Activated CD4-positive, alpha-beta T cell treated with anti-CD3 and anti-CD28 coated beads, Interleukin-2, amount 50 U/mL, for 48 hours (primary cell): ENCODE data around the gene CCDC170.

Source experiments
- DNase-seq, 2 experiments: peaks; one replicate each; pipeline ENCODE4 v3.0.0-alpha.2; 2020

CCDC170 gene

DNA sequence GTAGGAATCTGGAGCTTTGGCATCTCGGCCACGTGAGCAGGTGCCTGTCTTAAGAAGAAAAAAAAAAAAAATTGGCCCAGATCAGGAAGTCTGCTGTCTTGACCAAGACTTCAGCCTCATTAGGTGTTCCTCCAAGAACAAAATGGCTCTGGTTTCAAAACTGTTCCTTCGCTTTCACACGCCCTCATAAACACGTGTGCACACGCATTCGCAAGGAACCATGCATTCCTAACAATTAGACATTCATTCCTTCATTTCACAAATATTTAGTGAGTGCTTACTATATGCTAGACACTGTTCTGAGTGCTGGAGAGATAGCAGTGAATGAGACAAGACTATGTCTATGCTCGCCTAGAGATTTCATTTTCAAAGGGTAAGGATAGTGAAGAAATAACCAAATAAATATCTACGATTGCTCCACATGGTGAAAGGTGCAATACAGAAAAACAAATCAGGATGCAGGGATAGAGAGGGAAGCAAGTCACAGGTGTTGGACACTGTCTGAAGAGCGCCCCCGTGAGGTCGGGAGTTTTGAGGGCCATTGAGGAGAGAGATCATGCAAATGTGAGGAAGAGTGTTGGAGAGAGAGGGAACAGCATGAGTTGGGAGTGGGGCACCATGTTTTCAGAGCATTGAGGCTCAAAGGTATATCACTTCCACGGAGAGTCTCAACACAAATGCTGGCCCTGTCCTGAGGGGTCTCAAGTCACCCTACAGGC is 53.3 kb downstream of the CCDC170 start:
- no peak for DNase-seq

DNA sequence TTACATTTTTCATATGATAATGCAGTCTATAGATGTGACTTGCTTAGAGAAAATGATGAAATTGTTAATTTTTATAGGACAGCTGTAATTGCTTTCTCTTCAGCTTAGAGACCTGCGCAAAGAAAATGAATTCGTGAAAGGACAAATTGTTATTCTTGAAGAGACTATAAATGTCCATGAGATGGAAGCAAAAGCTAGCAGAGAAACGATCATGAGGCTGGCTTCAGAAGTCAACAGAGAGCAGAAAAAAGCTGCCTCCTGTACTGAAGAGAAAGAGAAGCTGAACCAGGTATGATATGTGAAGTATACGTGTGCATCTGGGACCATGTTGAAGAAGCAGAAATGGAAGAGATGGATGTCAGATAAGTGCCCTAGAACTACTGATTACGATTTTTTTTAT is 54.4 kb downstream of the CCDC170 start:
- DNase-seq = no peak

DNA sequence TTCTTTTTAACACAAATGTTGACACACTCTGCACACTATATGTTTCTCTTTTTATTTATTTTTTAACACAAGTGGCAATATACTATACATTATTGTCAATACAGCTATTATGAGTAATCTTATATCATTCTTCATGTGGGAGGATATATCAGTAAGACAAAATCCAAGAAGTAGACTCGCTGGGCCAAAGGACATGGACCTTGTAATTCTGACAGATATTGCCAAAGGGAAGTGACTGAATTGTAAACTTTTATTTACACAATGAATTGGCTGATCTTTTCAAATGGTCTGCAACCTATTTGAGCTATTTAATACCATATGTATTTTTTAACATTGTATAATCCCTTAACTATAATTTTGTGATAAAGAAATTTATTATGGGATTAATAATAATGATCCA is 56.0 kb downstream of the CCDC170 start:
- no peak for DNase-seq

DNA sequence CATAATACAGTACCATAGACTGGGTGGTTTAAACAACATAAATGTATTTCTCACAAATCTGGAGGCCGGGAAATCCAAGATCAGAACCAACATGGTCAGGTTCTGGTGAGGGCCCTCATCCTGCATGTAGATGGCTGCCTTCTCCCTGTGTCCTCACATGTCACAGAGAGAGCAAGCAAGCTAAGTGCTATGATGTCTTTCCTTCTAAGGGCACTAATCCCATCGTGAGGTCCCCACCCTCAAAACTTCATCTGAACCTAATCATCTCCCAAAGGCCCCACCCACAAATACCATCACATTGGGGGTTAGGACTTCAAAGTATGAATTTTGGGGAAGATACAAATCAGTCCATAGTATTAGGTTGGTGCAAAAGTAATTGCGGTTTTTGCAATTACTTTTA is 56.8 kb downstream of the CCDC170 start:
- DNase-seq = no peak

DNA sequence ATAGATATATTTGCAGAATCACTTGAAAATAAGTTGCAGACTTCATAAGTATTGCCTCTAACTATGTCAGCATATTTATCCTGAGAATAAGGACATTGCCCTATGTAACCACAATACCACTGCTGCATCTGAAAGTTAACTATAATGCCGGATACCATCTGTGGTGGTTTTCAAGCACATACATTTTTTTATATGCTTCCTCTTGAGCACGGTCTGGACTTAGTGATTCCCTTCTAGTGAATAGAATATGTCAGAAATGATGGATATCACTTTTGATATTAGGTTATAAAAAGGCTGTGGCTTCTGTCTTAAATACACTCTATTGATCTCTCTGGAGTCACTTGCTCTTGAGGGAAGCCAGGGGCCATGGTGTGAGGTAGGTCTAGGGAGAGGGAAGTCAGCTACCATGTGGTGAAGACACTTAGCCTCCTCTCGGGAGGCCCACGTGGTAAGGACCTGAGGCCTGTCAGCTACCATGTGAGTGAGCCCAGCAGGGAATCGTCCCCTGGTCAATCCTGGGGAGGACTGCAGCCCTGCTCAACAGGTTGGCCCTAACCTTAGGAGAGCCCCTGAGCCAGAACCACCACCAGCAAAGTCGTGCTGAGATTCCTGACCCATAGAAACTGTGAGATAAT is 57.5 kb downstream of the CCDC170 start:
- no peak for DNase-seq

DNA sequence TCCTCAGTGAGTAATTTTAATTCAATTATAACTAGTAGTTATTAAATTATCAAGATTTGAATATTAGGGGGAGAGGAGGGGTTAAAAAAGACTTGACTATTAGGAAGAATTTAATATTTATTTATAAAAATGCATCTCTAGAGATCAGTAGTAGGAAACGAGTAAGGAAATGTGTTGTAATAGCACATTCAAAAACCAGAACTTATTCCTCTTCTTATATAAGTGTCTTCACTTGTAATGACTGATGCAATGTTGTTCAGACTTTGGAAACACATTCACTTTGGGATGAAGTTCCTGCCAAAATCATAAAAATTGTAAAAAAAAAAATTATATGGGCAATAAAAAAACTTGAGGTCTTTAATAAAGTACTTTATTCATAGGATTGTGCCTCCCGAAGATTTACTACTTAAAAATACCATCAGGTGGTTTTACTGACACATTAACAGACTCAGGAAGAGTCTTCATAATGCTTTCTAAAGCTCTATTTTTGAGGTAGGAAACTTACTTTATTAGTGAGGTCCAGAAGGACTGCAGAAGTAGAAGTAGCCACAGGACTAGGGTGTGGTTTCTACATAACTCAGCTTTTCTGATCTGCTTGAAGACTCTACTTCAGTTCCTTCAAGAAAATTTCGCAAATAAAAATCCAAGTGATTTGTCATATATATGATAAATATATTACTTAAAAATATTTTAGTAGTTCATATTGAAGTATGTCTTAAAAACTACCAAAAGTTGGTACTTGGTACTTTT is 59.8 kb downstream of the CCDC170 start:
- DNase-seq = no peak

DNA sequence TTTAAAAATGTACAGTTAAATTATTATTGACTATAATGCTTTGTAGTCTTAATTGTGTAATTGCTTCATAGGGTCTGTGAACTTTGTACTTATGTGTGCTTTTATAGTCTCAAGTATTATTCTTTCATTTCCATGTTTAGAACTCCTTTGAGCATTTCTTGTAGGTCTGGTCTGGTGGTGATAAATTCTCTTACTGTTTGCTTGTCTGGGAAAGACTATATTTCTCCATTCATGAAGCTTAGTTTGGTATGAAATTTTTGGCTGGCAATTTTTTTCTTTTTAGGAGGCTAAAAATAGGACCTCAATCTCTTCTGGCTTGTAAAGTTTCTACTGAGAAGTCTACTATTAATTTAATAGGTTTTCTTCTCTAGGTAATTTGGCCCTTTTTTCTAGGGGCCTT is 67.4 kb downstream of the CCDC170 start:
- DNase-seq = no peak

DNA sequence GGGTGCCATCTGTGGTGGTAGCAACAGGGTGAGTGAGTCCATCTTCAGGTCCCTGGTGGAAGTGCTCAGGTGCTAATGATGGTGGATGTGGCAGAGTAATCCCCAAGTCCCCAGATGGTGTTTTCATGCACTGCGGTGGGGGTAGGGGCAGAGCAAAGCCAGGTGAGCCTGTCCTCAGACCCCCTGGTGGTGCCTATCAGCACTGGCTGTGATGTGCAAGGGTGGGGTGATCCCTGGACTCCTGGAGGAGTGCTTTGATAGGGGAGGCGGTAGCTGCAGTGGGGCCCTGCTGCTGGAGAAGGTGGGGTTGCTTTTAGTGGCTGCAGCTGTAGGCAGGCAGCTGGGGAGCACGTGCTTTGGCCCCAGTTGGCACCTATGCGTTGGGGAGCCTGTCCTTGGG is 70.8 kb downstream of the CCDC170 start:
- DNase-seq = no peak

DNA sequence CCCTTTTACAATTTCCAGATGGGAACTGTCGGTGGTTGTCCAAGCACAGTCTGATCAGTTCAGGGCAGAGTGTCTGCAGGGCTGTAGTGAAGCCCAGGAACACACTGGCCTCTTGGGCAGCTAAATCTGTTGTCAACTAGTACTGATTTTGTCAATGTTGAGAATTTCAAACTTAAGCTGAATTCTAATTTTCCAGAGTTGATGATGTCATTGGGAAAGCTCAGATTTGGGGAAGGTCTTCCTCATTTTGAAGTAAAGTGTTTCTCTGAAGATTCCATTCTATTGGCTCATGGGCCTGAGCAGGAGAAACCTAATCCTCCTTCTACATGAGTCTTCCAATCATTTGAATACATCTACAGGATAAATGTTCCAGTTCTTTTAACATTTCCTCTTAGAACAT is 72.1 kb downstream of the CCDC170 start:
- no peak for DNase-seq

DNA sequence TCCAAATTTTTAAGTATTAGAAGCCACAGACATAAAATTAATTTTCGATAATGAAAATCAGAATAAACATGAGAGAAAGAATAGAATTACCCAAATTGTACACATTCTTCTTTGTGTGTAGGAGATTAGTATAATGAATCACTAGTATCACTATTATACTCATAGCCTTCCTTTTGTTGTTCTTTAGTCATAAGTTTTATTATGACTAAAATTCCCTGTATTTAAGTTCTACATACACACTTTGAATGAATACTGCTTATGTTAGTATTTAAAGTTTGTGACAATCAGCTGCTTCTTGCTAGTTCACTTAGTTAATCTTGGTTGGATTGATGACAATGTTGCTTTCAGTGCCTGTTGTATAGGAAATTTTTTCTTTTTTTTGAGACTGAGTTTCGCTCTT is 72.7 kb downstream of the CCDC170 start:
- DNase-seq = no peak

DNA sequence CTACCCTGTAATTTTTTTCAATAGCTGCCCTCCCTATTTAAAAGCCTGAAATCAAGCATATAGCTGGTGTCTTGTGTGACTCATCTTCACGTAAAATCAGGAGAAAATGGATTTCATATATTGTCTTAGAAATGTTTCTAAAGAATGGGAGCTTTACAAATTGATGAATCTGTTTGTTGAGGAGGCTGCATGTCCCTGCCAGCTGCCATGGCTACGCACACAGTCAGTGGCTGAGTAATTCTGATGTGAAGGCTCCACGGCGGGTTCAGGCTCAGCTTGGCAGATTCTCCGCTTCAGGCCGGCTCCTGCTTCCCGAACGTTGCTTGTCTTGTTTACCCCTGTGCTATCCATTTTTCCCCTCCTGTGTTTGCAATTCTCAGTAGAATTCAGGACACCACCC is 82.8 kb downstream of the CCDC170 start:
- DNase-seq = no peak

DNA sequence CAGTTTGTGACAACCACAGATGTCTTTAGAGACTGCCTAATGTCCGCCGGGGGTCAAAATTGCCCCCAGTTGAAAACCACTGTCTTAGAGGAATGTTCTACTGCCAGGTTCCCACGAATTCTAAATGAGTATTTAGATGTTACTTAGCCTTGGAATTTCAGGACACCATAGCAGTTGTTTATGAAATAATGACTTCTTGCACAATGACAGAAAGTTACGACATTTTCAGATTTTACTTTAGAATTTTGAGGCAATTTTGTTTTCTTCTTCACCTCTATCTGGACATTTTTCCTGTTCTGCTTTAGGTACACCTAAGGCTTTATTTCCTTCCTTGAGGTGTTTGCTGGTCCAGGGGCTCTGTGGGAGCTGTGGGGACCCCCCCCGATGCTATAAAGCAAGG is 83.4 kb downstream of the CCDC170 start:
- DNase-seq = no peak

DNA sequence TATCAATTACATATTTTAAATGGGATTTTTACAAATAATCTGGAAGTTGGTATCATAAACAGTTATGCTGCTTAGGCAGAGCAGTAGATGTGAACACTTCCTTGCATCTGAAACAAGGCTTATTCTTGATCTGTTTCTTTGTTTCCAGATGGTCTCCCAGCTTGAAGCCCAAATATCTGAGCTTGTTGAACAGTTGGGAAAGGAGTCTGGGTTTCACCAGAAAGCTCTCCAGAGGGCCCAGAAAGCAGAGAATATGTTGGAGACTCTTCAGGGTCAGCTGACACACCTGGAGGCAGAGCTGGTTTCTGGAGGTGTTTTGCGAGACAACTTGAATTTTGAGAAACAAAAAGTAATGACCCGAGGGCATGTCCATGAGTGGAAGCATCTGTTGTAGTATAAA is 91.9 kb downstream of the CCDC170 start:
- DNase-seq = no peak

DNA sequence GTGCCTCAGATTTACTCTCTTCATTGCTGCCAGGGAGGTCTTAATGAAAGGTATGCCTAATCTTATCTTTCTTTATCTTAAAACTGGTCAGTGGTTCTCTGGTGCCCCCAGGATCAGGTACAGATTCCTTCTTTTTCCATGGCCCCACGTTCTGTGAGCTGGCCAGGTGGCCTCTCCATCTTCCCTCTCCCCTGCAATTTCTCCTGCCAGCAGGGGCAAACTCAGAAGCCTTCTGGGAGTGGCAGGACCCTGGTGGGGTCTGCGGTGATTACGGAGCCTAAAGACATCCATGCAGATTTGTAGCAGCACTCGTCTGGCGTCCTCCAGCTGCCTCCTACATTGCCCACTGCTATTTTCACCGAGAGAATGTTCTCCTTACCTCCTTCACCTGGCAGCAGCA is 95.8 kb downstream of the CCDC170 start:
- no peak for DNase-seq

DNA sequence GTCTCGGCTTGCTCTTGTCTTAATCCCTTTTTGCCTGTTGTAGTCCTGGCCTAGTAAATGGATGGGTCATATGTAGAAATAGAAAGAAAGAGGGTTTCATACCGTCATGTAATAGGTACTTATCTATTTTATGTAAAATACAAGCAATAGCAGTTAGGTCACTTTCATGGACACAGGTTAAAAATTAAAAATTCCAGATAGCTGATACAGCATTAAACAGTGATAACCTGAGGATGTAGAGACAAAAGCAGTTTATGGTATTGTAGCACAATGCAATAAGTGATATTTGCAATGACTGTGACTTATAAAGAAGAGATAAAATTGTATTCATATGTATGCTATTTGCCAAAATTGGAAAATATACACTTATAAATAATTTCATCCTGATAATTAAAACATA is 96.9 kb downstream of the CCDC170 start:
- DNase-seq = no peak

DNA sequence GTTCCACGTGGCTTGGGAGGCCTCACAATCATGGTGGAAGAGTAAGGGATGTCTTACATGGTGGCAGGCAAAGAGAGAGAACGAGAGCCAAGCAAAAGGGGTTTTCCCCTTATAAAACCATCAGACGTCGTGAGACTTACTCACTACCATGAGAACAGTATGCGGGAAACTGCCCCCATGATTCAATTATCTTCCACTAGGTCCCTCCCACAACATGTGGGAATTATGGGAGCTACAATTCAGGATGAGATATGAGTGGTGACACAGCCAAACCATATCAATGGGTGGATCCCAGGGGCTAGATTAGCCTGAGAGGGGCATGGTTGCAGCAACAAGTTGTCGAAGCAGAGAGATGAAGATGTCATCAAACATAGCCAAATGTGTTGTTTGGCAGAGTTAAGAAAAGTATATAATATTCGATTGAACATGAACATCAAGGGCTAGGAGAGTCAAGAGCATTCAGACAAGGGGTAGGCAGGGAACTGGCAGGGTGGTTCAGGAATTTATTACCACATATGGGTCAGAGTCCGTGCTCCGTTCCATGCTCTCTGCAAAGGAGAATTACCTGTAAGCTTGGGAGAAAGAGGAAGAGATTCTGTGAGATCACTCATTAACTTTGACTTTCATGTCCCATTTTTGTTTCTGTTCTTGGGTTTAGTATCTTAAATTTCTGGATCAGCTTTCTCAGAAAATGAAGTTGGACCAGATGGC is 98.8 kb downstream of the CCDC170 start:
- no peak for DNase-seq

DNA sequence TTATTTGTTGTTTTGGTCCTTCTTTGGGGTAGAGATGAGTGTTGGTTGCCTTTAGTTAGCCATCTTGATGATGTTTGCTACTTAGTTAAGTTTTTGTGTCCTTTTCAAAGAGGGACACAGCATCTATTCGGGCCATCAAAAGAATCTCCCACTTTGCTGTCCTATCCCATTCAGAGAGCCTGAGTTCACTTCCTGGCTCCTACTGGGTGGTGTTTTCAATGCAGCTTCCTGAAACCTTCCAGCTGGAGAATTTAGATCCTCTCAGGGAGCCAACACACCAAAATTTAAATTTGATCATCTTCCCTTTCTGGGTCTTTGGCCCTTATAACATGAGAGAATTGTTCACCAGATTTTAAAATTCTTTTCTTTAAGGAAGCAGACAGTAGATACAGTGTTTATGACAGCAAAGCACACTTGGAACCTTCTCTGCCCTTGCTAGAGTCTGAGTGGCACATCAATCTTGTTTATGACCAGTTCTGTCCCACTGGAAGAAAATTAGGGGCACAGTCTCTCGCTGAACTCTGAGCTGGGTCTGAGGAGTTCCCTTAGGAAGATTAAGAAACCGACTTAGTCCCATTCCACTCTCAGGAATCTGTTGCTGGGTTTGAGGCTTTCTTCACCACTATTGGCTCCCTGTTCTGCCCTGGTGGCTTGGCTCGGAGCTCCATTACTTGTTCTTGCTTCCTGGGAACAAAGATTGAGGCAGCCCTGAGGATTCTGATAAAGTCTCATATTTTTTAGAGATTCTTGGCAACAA is 115.5 kb downstream of the CCDC170 start:
- DNase-seq = no peak

DNA sequence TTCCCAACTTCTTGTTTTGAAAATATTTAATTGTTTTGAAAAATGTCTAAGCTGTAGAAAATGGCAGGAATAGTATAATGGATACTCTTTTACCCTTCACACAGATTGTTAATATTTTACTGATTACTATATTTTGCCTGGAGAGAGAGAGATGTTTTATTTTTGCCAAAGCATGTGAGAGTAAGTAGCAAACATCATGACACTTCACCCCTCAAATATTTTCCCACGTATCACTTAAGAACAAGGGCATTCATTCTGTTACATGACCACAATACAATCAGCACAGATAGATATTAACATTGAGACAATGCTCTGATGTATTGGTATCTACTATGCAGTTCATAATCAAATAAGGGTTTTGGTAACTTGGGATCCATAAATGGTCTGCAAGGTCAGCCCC is 116.5 kb downstream of the CCDC170 start:
- DNase-seq = no peak

DNA sequence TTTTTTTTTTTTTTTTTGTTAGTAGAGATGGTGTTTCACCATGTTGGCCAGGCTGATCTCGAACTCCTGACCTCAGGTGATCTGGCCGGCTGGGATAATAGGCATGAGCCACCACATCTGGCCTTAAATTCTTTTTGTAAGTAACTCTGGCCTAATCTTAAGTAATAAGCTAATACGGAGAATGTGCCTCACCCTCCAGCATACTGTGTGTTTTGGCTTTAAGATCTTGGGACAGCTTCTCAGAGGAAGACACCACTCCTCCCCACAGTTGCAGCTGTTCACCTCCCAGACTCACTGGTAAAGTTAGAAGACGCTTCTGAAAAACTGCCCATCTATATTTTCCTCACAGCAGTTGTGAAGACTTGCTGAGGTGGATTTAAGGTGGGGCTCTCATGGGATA is 120.8 kb downstream of the CCDC170 start:
- DNase-seq = no peak

DNA sequence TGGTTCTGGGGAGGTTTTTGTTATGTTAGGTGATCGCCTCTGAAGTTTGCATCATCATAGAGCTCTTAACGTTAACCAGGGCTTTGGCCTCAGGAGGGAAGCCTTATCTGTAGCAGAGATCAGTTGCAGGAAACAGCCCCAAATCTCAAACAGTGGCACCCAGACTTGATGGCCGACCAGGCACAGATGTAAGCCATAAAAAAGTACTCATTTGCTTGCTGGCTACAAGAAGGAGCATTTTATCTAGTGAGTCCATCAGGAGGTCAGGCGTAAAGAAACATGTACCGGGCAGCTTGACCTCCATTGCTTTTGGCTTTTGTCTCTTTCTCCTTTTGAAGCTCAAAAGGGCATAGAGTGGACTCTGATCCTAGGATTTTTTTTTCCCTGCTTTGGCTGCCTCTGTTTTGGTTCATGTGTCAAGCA is 122.3 kb downstream of the CCDC170 start:
- no peak for DNase-seq

DNA sequence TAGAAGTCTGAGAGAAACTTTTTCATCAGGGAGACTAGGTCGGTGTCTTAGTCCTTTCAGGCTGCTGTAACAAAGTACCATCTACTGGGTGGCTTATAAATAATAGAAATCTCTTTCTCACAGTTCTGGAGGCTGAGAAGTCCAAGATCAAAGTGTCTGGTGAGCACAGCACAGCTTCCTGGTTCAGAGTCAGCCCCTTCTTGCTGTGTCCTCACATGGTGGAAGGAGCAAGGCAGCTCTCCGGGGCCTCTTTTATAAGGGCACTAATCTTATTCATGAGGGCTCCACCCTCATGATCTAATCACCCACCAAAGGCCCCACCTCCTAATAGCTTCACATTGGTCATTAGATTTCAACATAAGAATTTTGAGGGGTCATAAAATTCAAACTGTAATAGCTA is 122.8 kb downstream of the CCDC170 start:
- DNase-seq = no peak

DNA sequence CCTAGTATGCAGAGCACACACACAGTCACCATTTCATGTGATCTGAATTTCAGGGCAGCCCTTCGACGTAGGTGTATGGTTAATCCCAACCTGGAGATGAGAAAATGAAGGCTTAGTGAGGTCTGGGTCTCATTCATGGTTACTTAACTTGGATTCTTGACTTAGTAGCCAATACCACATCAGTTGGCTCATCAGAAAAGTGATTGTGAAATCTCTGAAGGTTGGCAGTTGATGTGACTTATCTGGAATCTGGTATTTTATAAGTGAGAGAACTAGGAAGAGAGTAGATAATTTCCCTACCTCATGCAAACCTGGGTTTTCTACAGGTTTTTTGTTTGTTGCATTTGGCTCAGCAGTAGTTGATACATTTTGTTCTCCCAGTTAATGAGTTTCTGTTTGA is 123.7 kb downstream of the CCDC170 start:
- DNase-seq = no peak

DNA sequence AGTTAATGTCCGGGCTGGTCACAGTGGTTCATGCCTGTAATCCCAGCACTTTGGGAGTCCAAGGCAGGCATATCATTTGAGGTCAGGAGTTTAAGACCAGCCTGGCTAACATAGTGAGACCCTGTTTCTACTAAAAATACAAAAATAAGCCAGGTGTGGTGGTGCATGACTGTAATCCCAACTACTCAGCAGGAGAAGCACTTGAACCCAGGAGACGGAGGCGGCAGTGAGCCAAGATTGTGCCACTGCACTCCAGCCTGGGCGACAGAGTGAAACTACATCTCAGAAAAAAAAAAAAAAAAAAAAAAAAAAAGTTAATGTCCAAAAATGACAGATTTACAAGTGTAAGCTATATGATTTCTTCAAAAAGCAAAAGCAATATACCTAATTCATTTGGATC is 124.9 kb downstream of the CCDC170 start:
- DNase-seq = no peak
